GM21367 (cell line): Measurements from ENCODE around the gene CEACAM21.
A peak's percentile ranks its signal among the peaks of the same experiment; 100 is the strongest.

Source experiments
- ATAC-seq: cut with Tn5 transposase; IDR thresholded peaks from one replicate; pipeline ENCODE4 v1.9.1; 2021; ENCODE audit not compliant: unreplicated experiment

The CEACAM21 gene

DNA sequence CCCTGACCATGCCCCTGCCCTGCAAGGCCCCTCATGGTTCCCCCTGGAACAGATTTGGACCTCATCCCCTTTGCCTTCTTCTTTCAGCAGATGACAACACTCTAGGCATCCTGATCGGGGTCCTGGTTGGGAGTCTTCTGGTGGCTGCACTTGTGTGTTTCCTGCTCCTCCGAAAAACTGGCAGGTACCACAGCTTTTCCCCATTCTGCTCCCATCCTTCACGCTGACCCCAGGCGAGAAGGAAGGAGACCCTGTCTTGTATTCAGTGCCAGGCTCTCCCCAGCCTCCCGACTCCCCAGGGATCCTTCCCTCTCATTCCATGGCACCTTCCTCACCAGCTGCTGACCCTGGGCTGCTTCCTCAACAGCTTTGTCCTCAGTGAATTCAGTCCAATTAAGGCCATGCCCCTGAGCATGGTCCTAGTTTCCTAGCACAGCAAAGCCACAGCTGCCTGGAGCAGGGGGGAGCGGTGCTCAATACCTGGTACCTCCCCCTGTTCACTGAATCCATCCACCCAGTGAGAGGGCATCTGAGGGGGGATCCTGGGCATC is 8.4 kb downstream of the CEACAM21 start:
- no peak for ATAC-seq

GRCh38 chr19:41584931-41585330 is 9.0 kb downstream of the CEACAM21 start:
- no peak for ATAC-seq

DNA sequence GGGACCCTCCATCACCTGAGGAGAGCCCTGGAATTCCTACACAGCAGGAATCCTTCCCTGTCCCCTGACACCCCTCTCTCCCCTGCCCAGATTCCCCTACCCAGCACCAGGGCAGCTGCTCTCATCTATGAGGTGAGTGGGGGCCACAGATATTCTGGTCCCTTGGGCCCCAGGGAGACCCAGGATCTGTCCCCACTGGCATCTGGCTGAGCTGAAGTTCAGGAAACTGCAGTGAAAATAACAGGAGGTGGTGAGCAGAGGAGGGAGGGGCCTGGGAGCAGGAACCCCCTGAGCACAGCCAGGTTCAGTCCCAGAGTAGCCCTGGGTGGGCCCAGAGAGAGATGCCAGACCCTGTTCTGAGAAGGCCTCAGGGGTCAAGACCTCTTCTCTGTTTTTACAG is 10.1 kb downstream of the CEACAM21 start:
- no peak for ATAC-seq

DNA sequence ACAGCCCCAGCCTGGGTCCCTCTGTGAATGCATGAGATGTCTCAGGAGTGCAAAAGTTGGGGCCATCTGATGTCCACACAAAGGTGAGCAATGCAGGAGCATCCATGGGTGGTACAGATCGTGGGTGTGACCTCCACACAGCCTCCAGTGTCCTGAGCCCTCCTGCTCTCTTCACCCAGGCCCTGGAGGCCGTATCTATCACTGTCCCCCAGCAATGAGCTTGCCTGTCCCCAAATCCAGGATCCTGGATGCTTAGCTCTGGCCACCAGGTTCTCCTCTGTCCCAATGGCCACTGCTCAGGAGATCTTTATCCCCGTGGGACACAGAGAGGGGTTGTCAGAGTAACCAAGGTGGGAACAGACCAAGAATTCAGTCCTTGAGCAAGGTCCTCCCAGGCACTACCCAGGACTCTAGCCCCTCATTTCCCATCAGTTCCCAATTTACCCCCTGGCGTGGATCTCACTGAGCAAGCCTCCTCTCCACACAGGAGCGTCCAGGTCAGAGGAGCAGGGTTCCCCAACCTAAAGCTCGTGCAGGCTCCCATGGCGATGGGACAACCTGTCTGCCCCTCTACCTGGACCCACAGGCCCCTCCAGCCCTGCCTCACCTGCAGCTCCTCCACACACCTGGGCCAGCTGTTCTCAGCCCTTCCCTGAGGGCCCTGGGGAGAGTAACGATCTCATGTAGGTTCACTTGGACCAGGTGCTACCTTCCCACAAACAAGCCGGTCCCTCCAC is 11.3 kb downstream of the CEACAM21 start:
- ATAC-seq, result no peak

DNA sequence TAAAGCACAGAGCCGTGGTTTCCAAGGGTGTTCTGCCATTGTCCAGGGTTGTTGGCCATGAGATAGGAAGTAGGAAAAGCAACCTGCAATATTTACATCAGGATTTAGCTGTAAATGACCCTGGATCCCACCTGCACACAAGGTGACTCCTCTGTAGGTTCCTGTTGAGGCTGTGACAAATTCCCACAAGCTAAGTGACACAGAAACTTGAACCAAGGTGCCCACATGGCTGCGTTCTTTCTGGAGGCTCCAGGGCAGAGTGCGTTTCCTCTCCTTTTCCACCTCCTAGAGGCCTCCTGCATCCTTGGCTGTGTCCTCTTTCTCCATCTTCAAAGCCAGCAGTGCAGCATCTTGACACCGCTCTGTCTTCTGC is 11.9 kb downstream of the CEACAM21 start:
- ATAC-seq, result no peak

DNA sequence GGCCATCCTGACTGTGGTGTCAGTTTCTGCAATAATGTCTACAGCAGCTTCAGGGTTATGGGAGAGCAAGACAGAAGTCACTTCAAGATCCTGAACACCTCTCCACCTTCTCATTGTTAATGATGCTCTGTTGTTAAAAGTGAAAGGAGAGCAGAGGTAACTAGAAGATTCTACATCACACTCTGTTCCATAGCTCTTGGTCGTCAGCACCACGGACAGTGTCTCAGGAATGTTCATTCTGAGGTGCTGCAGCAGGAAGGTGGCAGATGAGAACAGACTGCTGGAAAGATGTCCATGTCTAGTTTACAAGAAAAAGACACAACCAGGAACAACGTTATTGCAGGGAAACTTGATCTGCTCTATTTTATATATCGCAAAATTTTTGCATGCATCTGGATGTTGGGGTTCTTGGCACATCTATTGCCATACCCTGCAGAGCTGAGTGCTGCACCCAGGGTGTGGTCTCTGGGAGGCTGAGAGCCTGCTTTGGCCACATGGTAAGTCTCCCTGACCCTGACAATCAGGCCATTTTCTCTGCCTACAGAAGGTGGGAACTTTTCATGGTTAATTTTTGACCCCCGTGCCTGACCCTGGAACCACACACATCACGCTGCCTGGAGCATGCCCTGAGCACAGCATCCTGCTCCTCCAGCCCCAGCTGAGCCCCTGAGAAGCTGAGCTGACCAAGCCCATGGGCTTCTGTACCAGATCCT is 12.7 kb downstream of the CEACAM21 start:
- no peak for ATAC-seq

DNA sequence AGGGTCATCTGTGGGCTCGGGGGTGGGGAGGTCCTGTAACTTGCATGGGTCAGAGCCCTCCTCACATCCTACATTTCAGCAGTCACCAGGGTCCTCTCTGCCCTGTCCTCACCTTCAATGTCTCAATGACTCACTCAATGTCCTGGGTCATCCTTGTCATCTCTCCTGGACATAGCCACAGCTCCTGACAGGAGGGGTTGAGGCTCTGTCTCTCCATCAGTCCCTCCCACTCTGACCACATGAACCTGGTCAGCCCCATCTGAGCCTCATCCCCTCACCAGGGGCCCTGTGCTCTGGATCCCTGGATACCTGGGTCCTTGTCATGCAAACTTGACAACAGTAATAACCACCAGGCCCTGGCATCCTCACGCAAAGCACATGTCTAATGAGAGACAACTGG is 13.4 kb downstream of the CEACAM21 start:
- ATAC-seq, result no peak

- ATAC-seq, result no peak
Measured at GRCh38 chr19:41590936-41591335, 15.0 kb downstream of the CEACAM21 start.

GRCh38 chr19:41591951-41592562 is 16.1 kb downstream of the CEACAM21 start:
- ATAC-seq, result no peak

DNA sequence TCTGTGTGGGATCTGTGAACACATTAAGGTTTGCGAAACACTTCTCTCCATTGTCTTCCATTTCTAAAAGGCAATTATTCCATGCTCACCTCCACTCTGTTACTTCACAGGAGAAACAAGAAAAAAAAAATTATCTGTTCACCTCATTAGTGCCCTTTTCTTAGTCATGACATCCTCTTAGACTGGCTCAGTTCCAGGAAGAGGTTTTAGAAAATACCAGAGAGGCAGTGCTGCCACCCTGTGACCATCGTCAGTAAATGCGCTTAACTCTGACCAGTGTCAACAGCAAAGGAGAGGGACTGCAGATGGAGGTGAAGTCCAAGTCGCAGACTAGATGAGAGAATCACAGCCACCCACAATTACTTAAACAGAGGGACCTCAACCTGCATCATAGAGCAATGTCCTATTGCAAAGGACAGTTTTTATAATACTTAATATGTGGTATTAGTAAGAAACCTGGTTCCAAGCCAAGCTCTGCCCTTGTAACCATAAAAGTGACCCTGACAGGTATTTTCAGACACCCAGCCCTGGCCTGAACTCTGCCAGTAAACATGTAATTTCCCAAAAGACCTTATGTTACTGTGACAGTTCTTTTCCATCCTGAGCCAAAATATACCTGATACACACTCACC is 19.4 kb downstream of the CEACAM21 start:
- peak; percentile 51 for ATAC-seq

- ATAC-seq, result no peak
Measured at GRCh38 chr19:41595890-41596280, 19.9 kb downstream of the CEACAM21 start.

GRCh38 chr19:41597600-41598041 is 21.7 kb downstream of the CEACAM21 start:
- ATAC-seq, result no peak

DNA sequence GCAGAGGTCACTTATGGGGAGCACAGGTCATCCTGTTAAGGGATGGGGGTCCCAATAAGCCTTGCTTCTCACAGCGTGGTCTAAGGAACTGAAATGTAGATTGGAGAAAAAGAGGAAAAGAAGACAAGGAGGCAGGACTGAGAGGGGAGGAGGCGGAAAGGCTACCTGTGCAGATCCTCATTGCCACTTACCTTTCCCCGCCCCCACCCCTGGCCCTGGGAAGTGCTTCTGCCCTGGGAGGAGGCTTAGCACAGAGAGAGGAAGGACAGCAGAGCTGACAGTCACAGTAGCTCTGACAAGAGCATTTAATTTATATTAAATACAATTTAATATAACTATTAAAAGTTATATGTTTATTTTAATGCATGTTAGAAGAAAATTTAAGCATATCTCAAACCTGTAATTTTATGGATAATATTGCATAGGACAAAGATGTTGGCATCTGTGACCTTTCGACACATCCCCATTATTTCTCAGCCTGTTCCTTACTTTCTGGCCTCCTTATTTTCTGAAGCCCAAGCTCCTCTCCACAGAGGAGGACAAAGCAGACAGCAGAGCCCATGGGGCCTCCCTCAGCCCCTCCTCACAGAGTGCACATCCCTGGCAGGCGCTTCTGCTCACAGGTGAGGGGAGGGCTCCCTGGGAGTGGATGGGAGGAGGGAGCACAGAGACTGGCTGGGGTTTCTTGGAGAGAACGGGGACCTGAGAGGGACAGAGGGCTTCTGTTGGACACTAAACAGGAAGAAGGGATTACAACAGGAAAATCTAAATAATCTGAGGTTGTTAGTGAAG is 23.4 kb downstream of the CEACAM21 start:
- ATAC-seq, result no peak

GRCh38 chr19:41601771-41602170 is 25.8 kb downstream of the CEACAM21 start:
- no peak for ATAC-seq

DNA sequence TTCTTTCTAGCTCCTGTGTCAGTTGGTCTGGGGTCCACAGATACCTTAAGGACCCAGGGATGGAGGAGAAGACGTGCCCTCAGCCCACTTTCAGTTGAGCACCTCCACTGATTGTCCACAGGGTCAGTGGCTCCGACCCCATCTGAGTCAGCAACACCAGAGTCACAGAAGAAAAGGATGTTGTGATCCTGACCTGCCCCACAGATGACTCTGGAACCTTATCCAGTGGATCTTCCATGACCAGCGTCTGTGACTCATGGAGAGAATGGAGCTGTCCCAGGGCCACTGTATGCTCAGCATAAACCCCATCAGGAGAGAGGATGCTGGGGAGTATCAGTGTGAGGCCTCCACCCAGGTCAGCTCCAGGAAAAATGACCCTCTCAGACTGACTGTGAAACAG is 28.9 kb downstream of the CEACAM21 start:
- ATAC-seq, result no peak

DNA sequence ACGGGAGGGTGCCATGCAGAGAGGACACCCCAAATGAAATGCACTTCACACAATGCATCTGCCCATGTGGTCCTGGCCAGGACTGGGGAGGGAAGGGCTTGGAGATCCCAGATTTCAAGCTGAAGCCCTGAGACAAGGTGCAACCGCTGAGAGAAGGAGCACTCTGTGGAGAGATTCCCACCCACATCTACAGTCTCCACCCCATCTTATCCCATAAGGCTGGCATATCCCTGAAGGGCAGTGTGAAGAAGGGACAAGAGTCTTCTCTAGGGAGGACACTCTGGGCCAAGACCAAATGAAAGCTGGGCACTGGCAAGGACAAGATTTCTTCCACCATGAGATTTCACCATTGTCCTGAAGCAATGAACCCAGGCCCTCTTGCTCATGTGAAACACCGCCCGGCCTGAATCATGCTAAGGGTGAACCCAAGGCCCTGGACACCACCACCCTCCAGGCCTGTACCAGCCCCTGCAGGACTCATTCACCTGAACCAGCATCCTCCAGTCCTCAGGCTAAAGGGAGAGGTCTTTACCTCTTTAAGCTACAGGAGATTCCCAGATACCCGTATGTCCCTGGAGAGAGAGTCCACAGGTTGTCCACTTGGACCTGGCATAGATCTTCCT is 30.4 kb downstream of the CEACAM21 start:
- no peak for ATAC-seq

GRCh38 chr19:41607668-41608067 is 31.7 kb downstream of the CEACAM21 start:
- ATAC-seq, result no peak

DNA sequence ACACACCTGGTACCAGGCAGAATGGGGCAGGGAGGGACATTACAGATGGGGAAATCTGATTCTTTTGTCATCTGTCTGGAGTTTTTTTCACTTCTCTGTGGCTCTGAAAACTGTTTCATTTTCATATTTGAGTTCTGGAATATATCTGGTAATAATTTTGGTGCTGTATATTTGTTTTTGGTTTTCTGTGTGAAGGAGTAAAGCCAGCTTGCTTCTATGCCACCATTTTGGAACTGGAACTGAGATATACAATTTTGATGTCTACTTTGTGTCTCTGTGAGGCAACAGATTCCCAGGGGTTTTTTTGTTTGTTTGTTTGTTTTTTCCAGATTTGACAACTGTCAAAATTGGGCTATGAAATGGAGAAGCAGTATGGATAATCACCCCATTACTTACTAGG is 34.8 kb downstream of the CEACAM21 start:
- no peak for ATAC-seq

DNA sequence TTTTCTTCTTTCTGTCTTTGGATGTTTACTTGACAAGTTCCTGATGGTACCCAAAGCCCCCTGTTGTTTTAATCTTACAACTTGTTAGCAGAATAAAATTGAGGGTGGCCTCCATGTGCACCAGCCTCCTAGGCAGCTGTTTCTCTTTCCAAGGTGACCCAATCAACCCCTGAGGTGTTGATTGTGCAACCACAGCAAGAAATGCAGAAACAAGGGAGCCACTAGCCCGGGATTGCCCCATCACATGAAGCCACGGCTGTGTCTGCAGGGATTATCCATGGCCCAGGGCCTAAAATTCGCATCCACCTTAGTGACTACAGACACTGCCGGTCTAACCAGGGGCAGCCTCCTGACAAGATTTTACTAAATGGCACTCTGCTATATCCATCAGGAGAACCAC is 36.5 kb downstream of the CEACAM21 start:
- ATAC-seq, result no peak

- ATAC-seq, result no peak
Measured at GRCh38 chr19:41615207-41615606, 39.2 kb downstream of the CEACAM21 start.
